HepG2 (cell line): Measurements from ENCODE around the gene DNASE1. TPM values are rescaled to one million over a fixed set of nuclear protein-coding genes. Genes with fewer than 3 reads are reported as not detected.

Experiments
- FOXM1 ChIP-seq: sonication (generic); formaldehyde crosslinking; IDR thresholded peaks from 2 replicates; pipeline ENCODE4 v1.5.0; 2020; ENCODE audit warnings: missing genetic modification reagents
- GTF2F1 ChIP-seq: fragments of 150-350 bp; IDR thresholded peaks from 2 replicates; pipeline ENCODE4 v1.6.1; 2014; ENCODE audit warnings: low read length
- HMGA1 ChIP-seq: sonication (generic); formaldehyde crosslinking; conservative IDR thresholded peaks from 2 replicates; pipeline ENCODE4 v1.4.0; 2020; ENCODE audit warnings: missing genetic modification reagents
- SIX4 ChIP-seq: sonication (generic); formaldehyde crosslinking; IDR thresholded peaks from 2 replicates; pipeline ENCODE4 v1.4.0; 2020; ENCODE audit warnings: missing genetic modification reagents
- SOX6 ChIP-seq, 2 experiments: fragments of 450-650 bp in 1 of 2; sonication (generic) in 1 of 2; formaldehyde crosslinking in 1 of 2; IDR thresholded peaks; 2 replicates each; pipeline versions ENCODE4 v1.4.0 to v1.6.1; 2017 to 2020; ENCODE audit warnings: antibody characterized with exemption in 1 of 2, mild to moderate bottlenecking in 1 of 2, missing genetic modification reagents in 1 of 2
- ZBTB7B ChIP-seq: sonication (generic); formaldehyde crosslinking; IDR thresholded peaks from 2 replicates; pipeline ENCODE4 v1.4.0; 2020; ENCODE audit warnings: missing genetic modification reagents
- ZBTB8A ChIP-seq: sonication (generic); formaldehyde crosslinking; IDR thresholded peaks from 2 replicates; pipeline ENCODE4 v1.4.0; 2020; ENCODE audit warnings: mild to moderate bottlenecking, low read depth, missing genetic modification reagents, borderline replicate concordance
- ZNF101 ChIP-seq: sonication (generic); formaldehyde crosslinking; IDR thresholded peaks from 2 replicates; pipeline ENCODE4 v1.4.0; 2020; ENCODE audit warnings: mild to moderate bottlenecking, low read depth, missing genetic modification reagents, borderline replicate concordance
- ZNF616 ChIP-seq: sonication (generic); formaldehyde crosslinking; IDR thresholded peaks from 2 replicates; pipeline ENCODE4 v1.5.0; 2020; ENCODE audit warnings: low read depth, mild to moderate bottlenecking, missing genetic modification reagents
- ZNF629 ChIP-seq: sonication (generic); formaldehyde crosslinking; conservative IDR thresholded peaks from 2 replicates; pipeline ENCODE4 v1.5.0; 2020; ENCODE audit warnings: missing genetic modification reagents
- polyA plus RNA-seq, 8 experiments: library from polyadenylated mRNA; depleted of rRNA in 3 of 8; stranded (reverse) in 7 of 8; unstranded in 1 of 8; fragments of >200 nt; fragmentation: Illumina TruSeq in 4 of 8; extraction: Trizol in 4 of 8; gene quantifications; 2 replicates each; pipeline versions ENCODE4 v1.2.1 to v1.2.3, GENCODE V29; 2011 to 2016; ENCODE audit warnings: low read depth in 4 of 8, missing spikeins in 1 of 8, mixed read lengths in 1 of 8; ENCODE audit not compliant: insufficient read depth in 1 of 8
- total RNA-seq, 5 experiments: library from RNA; depleted of rRNA; stranded (reverse); fragments of >200 nt; fragmentation: Illumina TruSeq; extraction: Trizol; gene quantifications; 2 replicates each; pipeline ENCODE4 v1.2.3, GENCODE V29; 2016; ENCODE audit warnings: low read depth in 1 of 5
- TF ChIP-seq, protein P1 (sequence below): sonication (generic); formaldehyde crosslinking; IDR thresholded peaks from 2 replicates; pipeline ENCODE4 v1.8.0; 2022; ENCODE audit warnings: mild to moderate bottlenecking, missing genetic modification reagents, borderline replicate concordance
- TF ChIP-seq, protein P2 (sequence below): IDR thresholded peaks from 2 replicates; pipeline ENCODE4 v1.6.1; 2018; ENCODE audit warnings: missing genetic modification reagents
- TF ChIP-seq, protein P3 (sequence below), 2 experiments: fragments of 450-650 bp in 1 of 2; sonication (generic) in 1 of 2; formaldehyde crosslinking; IDR thresholded peaks; 2 replicates each; pipeline versions ENCODE4 v1.5.0 to v1.8.0; 2020 to 2022; ENCODE audit warnings: mild to moderate bottlenecking in 1 of 2, missing genetic modification reagents in 1 of 2
- TF ChIP-seq, protein P4 (sequence below): sonication (generic); formaldehyde crosslinking; IDR thresholded peaks from 2 replicates; pipeline ENCODE4 v1.4.0; 2020; ENCODE audit warnings: missing genetic modification reagents, borderline replicate concordance
- TF ChIP-seq, protein P5 (sequence below): sonication (generic); formaldehyde crosslinking; IDR thresholded peaks from 2 replicates; pipeline ENCODE4 v1.5.1; 2020; ENCODE audit warnings: mild to moderate bottlenecking, missing genetic modification reagents, moderate library complexity
- TF ChIP-seq, protein P6 (sequence below): sonication (generic); formaldehyde crosslinking; IDR thresholded peaks from 2 replicates; pipeline ENCODE4 v1.4.0; 2020; ENCODE audit warnings: missing genetic modification reagents
- TF ChIP-seq, protein P7 (sequence below): sonication (generic); formaldehyde crosslinking; IDR thresholded peaks from 2 replicates; pipeline ENCODE4 v1.5.1; 2020; ENCODE audit warnings: missing genetic modification reagents, mild to moderate bottlenecking, borderline replicate concordance
- TF ChIP-seq, protein P8 (sequence below): sonication (generic); formaldehyde crosslinking; IDR thresholded peaks from 2 replicates; pipeline ENCODE4 v1.5.0; 2020; ENCODE audit warnings: missing genetic modification reagents, mild to moderate bottlenecking, borderline replicate concordance

DNASE1 gene
- total and polyA plus RNA-seq, 2 of the 13 experiments (the other 11 are each of a cell fraction or from before 2014, with no cell fraction given): 7.1 to 11.1 TPM

DNA sequence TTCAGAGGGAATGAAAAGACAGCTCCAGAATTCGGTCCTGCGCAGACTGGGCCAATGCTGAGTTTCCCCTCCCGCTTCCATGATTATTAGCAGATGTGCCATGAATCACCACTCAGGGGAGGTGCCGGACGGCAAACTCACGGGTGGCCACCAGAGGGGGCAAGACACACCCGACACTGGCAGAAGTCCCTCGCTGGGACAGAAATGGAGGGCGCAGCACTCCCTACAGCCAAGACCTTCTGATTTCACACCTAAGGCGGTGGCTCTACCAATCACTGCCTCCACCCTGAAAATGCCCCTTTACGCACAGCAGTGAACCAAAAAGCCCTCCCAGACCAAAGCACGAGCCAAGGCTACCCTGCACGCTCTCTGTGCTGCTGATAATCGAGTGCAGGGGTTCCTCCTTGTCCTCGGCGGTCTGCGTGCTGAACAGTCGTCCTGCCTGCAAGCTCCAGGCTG is 36.0 kb downstream of the DNASE1 start (continued):
- TF ChIP-seq FOXM1 (CRISPR knock-in tag) (no peak), GTF2F1 (no peak), ZNF629 (CRISPR knock-in tag) (no peak), ZNF101 (CRISPR knock-in tag) (no peak), ZBTB8A (CRISPR knock-in tag) (no peak), ZBTB7B (CRISPR knock-in tag) (no peak), SIX4 (CRISPR knock-in tag) (no peak), ZNF616 (no peak), SOX6 (IDR thresholded peaks at IDR 0.05) (no peak), SOX6 (CRISPR knock-in tag; IDR thresholded peaks at IDR 0.05) (no peak), HMGA1 (CRISPR knock-in tag) (no peak)
- TF ChIP-seq, protein P1, sequence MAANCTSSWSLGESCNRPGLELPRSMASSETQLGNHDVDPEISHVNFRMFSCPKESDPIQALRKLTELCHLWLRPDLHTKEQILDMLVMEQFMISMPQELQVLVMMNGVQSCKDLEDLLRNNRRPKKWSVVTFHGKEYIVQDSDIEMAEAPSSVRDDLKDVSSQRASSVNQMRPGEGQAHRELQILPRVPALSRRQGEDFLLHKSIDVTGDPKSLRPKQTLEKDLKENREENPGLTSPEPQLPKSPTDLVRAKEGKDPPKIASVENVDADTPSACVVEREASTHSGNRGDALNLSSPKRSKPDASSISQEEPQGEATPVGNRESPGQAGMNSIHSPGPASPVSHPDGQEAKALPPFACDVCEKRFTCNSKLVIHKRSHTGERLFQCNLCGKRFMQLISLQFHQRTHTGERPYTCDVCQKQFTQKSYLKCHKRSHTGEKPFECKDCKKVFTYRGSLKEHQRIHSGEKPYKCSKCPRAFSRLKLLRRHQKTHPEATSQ (CRISPR knock-in tag): no peak
- TF ChIP-seq, protein P2, sequence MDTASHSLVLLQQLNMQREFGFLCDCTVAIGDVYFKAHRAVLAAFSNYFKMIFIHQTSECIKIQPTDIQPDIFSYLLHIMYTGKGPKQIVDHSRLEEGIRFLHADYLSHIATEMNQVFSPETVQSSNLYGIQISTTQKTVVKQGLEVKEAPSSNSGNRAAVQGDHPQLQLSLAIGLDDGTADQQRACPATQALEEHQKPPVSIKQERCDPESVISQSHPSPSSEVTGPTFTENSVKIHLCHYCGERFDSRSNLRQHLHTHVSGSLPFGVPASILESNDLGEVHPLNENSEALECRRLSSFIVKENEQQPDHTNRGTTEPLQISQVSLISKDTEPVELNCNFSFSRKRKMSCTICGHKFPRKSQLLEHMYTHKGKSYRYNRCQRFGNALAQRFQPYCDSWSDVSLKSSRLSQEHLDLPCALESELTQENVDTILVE: no peak
- TF ChIP-seq, protein P3, sequence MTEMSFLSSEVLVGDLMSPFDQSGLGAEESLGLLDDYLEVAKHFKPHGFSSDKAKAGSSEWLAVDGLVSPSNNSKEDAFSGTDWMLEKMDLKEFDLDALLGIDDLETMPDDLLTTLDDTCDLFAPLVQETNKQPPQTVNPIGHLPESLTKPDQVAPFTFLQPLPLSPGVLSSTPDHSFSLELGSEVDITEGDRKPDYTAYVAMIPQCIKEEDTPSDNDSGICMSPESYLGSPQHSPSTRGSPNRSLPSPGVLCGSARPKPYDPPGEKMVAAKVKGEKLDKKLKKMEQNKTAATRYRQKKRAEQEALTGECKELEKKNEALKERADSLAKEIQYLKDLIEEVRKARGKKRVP (CRISPR knock-in tag; IDR thresholded peaks at IDR 0.05): no peak
- TF ChIP-seq, protein P4, sequence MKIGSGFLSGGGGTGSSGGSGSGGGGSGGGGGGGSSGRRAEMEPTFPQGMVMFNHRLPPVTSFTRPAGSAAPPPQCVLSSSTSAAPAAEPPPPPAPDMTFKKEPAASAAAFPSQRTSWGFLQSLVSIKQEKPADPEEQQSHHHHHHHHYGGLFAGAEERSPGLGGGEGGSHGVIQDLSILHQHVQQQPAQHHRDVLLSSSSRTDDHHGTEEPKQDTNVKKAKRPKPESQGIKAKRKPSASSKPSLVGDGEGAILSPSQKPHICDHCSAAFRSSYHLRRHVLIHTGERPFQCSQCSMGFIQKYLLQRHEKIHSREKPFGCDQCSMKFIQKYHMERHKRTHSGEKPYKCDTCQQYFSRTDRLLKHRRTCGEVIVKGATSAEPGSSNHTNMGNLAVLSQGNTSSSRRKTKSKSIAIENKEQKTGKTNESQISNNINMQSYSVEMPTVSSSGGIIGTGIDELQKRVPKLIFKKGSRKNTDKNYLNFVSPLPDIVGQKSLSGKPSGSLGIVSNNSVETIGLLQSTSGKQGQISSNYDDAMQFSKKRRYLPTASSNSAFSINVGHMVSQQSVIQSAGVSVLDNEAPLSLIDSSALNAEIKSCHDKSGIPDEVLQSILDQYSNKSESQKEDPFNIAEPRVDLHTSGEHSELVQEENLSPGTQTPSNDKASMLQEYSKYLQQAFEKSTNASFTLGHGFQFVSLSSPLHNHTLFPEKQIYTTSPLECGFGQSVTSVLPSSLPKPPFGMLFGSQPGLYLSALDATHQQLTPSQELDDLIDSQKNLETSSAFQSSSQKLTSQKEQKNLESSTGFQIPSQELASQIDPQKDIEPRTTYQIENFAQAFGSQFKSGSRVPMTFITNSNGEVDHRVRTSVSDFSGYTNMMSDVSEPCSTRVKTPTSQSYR (CRISPR knock-in tag): no peak
- TF ChIP-seq, protein P5, sequence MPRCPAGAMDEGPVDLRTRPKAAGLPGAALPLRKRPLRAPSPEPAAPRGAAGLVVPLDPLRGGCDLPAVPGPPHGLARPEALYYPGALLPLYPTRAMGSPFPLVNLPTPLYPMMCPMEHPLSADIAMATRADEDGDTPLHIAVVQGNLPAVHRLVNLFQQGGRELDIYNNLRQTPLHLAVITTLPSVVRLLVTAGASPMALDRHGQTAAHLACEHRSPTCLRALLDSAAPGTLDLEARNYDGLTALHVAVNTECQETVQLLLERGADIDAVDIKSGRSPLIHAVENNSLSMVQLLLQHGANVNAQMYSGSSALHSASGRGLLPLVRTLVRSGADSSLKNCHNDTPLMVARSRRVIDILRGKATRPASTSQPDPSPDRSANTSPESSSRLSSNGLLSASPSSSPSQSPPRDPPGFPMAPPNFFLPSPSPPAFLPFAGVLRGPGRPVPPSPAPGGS (CRISPR knock-in tag): no peak
- TF ChIP-seq, protein P6, sequence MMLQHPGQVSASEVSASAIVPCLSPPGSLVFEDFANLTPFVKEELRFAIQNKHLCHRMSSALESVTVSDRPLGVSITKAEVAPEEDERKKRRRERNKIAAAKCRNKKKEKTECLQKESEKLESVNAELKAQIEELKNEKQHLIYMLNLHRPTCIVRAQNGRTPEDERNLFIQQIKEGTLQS (CRISPR knock-in tag): no peak
- TF ChIP-seq, protein P7, sequence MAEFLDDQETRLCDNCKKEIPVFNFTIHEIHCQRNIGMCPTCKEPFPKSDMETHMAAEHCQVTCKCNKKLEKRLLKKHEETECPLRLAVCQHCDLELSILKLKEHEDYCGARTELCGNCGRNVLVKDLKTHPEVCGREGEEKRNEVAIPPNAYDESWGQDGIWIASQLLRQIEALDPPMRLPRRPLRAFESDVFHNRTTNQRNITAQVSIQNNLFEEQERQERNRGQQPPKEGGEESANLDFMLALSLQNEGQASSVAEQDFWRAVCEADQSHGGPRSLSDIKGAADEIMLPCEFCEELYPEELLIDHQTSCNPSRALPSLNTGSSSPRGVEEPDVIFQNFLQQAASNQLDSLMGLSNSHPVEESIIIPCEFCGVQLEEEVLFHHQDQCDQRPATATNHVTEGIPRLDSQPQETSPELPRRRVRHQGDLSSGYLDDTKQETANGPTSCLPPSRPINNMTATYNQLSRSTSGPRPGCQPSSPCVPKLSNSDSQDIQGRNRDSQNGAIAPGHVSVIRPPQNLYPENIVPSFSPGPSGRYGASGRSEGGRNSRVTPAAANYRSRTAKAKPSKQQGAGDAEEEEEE (CRISPR knock-in tag): no peak
- TF ChIP-seq, protein P8, sequence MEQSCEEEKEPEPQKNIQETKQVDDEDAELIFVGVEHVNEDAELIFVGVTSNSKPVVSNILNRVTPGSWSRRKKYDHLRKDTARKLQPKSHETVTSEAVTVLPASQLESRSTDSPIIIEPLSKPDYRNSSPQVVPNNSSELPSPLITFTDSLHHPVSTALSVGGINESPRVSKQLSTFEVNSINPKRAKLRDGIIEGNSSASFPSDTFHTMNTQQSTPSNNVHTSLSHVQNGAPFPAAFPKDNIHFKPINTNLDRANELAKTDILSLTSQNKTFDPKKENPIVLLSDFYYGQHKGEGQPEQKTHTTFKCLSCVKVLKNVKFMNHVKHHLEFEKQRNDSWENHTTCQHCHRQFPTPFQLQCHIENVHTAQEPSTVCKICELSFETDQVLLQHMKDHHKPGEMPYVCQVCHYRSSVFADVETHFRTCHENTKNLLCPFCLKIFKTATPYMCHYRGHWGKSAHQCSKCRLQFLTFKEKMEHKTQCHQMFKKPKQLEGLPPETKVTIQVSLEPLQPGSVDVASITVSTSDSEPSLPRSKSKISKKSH (CRISPR knock-in tag): no peak
